Lower lobe of right lung (tissue), 2 donors: Measurements from ENCODE around the gene TUBB1. TPM values are rescaled to one million over a fixed set of nuclear protein-coding genes. Genes with fewer than 3 reads are reported as not detected.

ENCODE experiments used
- ATAC-seq, 2 donors: fragments of 200-7000 bp; cut with Tn5 transposase; one replicate each; pipeline ENCODE4 v1.9.1; 2020 to 2022; ENCODE audit warnings: mild to moderate bottlenecking in 2 of 2, moderate library complexity in 2 of 2
- DNase-seq: peaks from one replicate; pipeline ENCODE4 v3.0.0-alpha.2; 2020
- H3K27ac ChIP-seq: fragments of 200-600 bp; one replicate; pipeline ENCODE4 v1.8.0; 2022
- H3K27me3 ChIP-seq: fragments of 200-600 bp; one replicate; pipeline ENCODE4 v1.8.0; 2022; ENCODE audit warnings: low read depth
- H3K36me3 ChIP-seq: fragments of 200-600 bp; one replicate; pipeline ENCODE4 v1.8.0; 2022; ENCODE audit warnings: mild to moderate bottlenecking
- H3K4me1 ChIP-seq: fragments of 200-600 bp; one replicate; pipeline ENCODE4 v1.8.0; 2022
- H3K4me3 ChIP-seq: fragments of 200-600 bp; one replicate; pipeline ENCODE4 v1.8.0; 2022; ENCODE audit warnings: mild to moderate bottlenecking
- H3K9me3 ChIP-seq: fragments of 200-600 bp; one replicate; pipeline ENCODE4 v1.8.0; 2022
- intact Hi-C: fragments of 100-400 bp; cut with DNase I; formaldehyde crosslinking; loops from one replicate; pipeline ENCODE4 v1.11.0; 2022
- total RNA-seq: library from RNA; stranded (reverse); fragmentation: NEBNext Ultra II Directional; extraction: Animal tissue kit (Norgen Biotek cat#: 25700); gene quantifications from one replicate; pipeline ENCODE4 v1.2.1, GENCODE V29; 2021
- TF ChIP-seq, protein P1 (sequence below): fragments of 200-600 bp; IDR thresholded peaks from one replicate; pipeline ENCODE4 v1.8.0; 2022; ENCODE audit warnings: antibody characterized with exemption, mild to moderate bottlenecking
- donor health status: DM: no; HTN: yes; CAD: no; lungs with severe emphysema.

Gene TUBB1
- total RNA-seq, 1 donor from 2014 or later = 6.5 TPM

DNA sequence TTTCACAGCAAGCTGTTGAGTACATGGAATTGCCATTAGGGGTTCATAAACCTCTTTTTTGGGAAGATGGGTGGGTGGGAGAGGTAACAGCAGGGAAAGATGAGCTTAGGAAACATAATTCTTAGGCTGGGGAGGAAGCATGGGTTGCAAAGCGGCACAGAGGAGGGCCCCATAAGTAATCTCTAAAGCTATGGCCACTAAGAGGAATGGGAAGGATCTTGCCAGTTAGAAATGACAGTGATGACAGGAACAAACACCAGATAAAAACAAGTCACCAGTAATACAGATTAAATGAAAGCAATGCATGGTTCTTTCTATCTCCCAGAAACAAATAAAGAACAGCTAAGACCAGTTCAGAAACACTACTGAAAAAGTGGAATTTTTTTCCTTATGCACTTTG is 54.4 kb downstream of the TUBB1 start:
- Histone ChIP-seq H3K4me3 (no peak overlapping the region), H3K4me1 (peaks cover 4% of the 10 kb centered on the region), H3K27me3 (no peaks in the 10 kb centered on the region), H3K9me3 (no peaks in the 10 kb centered on the region), H3K27ac (no peak overlapping the region), H3K36me3 (no peaks in the 10 kb centered on the region)
- ATAC-seq = no peak
- TF ChIP-seq, protein P1, sequence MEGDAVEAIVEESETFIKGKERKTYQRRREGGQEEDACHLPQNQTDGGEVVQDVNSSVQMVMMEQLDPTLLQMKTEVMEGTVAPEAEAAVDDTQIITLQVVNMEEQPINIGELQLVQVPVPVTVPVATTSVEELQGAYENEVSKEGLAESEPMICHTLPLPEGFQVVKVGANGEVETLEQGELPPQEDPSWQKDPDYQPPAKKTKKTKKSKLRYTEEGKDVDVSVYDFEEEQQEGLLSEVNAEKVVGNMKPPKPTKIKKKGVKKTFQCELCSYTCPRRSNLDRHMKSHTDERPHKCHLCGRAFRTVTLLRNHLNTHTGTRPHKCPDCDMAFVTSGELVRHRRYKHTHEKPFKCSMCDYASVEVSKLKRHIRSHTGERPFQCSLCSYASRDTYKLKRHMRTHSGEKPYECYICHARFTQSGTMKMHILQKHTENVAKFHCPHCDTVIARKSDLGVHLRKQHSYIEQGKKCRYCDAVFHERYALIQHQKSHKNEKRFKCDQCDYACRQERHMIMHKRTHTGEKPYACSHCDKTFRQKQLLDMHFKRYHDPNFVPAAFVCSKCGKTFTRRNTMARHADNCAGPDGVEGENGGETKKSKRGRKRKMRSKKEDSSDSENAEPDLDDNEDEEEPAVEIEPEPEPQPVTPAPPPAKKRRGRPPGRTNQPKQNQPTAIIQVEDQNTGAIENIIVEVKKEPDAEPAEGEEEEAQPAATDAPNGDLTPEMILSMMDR = no peak
- no peak for DNase-seq
- intact Hi-C loops = no loop called here

DNA sequence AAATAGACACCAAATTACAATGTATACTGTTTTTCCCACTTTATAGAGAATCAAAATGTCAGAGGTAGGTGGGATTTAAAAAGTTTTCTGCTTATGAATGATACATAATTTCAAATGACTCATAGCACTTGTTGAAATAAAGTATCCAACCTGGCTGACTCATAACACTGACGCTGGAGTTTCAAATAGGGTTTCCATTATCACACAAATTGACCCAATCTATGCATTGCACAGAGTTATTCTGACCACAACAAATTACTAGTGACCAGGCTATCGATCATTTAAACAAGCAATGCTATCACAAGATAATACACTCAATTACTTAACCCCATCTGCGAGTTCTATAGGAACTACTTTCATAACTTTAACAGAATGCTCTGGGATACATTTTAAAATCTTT is 55.2 kb downstream of the TUBB1 start:
- Histone ChIP-seq H3K9me3 (no peaks in the 10 kb centered on the region), H3K4me3 (no peak overlapping the region), H3K36me3 (no peaks in the 10 kb centered on the region), H3K27ac (no peak overlapping the region), H3K4me1 (peaks cover under 1% of the 10 kb centered on the region), H3K27me3 (no peaks in the 10 kb centered on the region)
- DNase-seq (no peak), ATAC-seq (no peak)
- TF ChIP-seq, protein P1 = no peak
- intact Hi-C loops = no loop called here

DNA sequence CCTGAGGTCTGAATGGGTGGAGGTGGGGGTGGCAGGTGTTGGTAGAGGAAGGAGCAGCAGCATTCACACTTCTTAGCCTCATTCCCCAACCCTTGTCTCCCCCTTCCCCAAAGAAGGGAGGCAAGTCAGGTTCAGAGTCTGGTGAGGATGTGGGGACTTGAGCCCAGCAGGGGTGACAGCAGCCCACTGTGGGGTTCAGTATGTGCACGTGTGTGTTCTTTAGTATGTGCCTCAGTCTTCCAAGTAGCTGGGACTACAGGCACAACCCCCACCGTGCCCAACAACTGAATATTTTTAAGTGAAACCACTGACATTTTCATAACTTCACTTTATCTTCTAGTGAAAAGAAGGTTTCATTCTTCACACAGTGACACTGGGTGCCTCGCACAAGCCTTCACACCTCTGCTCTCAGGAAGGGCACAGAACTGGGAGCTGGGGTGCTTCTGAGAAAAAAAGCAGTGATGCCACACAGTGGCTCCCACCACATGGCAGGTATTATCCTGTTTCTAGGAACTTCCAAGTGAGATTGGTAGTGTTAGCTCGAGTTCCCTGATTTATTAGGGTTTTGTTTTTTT is 56.8 kb downstream of the TUBB1 start:
- H3K9me3 ChIP-seq = no peaks in the 10 kb centered on the region
- intact Hi-C loops = no loop called here
- DNase-seq (no peak), ATAC-seq (no peak)
- H3K4me1 ChIP-seq = no peaks in the 10 kb centered on the region
- no peak overlapping the region for H3K27ac ChIP-seq
- no peaks in the 10 kb centered on the region for H3K27me3 ChIP-seq
- TF ChIP-seq, protein P1 = no peak
- no peaks in the 10 kb centered on the region for H3K36me3 ChIP-seq
- H3K4me3 ChIP-seq = no peak overlapping the region

Other genes starting within 250 kb of the TUBB1 start
- gene GNAS-AS1, start 168.5 kb upstream of the TUBB1 start, total RNA-seq = 0.97 TPM
- 744 TPM for gene GNAS, start 166.7 kb upstream of the TUBB1 start, total RNA-seq
- 54.1 TPM for gene NELFCD, start 38.2 kb upstream of the TUBB1 start, total RNA-seq
- 533 TPM for gene CTSZ, start 12.2 kb upstream of the TUBB1 start, total RNA-seq
- gene ATP5F1E, start 12.9 kb downstream of the TUBB1 start, total RNA-seq = 73.8 TPM
- gene PRELID3B, start 23.4 kb downstream of the TUBB1 start, total RNA-seq = 43.0 TPM
- gene ZNF831, start 144.4 kb downstream of the TUBB1 start, total RNA-seq = 1.0 TPM